ENCODE results near the gene IRGQ. TPM values are rescaled to one million over a fixed set of nuclear protein-coding genes. Genes with fewer than 3 reads are reported as not detected.
"Not testable (repeated sequence)": the region's sequence is repeated elsewhere in the genome, so short reads cannot be mapped to it uniquely, and the experiment has no call there.

The IRGQ gene
- total RNA-seq, 1 donor from 2014 or later: 34.9 TPM

GRCh38 chr19:43591904-43592772 is 3.8 kb downstream of the IRGQ start:
- Mint-ChIP-seq H3K36me3 (ENCODE audit: low read depth) (peaks cover 27% of the 10 kb centered on the region), H3K4me1 (ENCODE audit: low read depth) (peaks cover 41% of the 10 kb centered on the region), H3K27me3 (ENCODE audit: insufficient read depth) (no peaks in the 10 kb centered on the region), H3K4me3 (no peak overlapping the region), H3K9me3 (no peaks in the 10 kb centered on the region), H3K27ac (no peak overlapping the region)
- intact Hi-C loops (cut with micrococcal nuclease): no loop called here
- no peak for DNase-seq (ENCODE audit: low spot score)

GRCh38 chr19:43589678-43590077 is 6.3 kb downstream of the IRGQ start:
- no peaks in the 10 kb centered on the region for H3K27me3 Mint-ChIP-seq (ENCODE audit: insufficient read depth)
- intact Hi-C loops (cut with micrococcal nuclease): no loop called here
- peaks cover 35% of the 10 kb centered on the region for H3K4me1 Mint-ChIP-seq (ENCODE audit: low read depth)
- DNase-seq (ENCODE audit: low spot score): no peak
- H3K4me3 Mint-ChIP-seq: no peak overlapping the region
- H3K27ac Mint-ChIP-seq: peak overlapping the region; percentile 65
- H3K9me3 Mint-ChIP-seq: no peaks in the 10 kb centered on the region
- peaks cover 34% of the 10 kb centered on the region for H3K36me3 Mint-ChIP-seq (ENCODE audit: low read depth)

- H3K4me3 Mint-ChIP-seq: no peak overlapping the region
- H3K4me1 Mint-ChIP-seq (ENCODE audit: low read depth): peaks cover 39% of the 10 kb centered on the region
- no peaks in the 10 kb centered on the region for H3K27me3 Mint-ChIP-seq (ENCODE audit: insufficient read depth)
- peaks cover 34% of the 10 kb centered on the region for H3K36me3 Mint-ChIP-seq (ENCODE audit: low read depth)
- intact Hi-C loops (cut with micrococcal nuclease): no loop called here
- H3K9me3 Mint-ChIP-seq: no peaks in the 10 kb centered on the region
- no peak for DNase-seq (ENCODE audit: low spot score)
- H3K27ac Mint-ChIP-seq: no peak overlapping the region
Measured at GRCh38 chr19:43589277-43589676, 6.7 kb downstream of the IRGQ start.

- peaks cover 24% of the 10 kb centered on the region for H3K36me3 Mint-ChIP-seq (ENCODE audit: low read depth)
Measured at GRCh38 chr19:43587029-43587428, 8.9 kb downstream of the IRGQ start.

GRCh38 chr19:43586346-43586745 is 9.6 kb downstream of the IRGQ start:
- Mint-ChIP-seq H3K27ac (no peak overlapping the region), H3K36me3 (ENCODE audit: low read depth) (peaks cover 24% of the 10 kb centered on the region), H3K4me3 (no peak overlapping the region)

More at GRCh38 chr19:43587029-43587428, 8.9 kb downstream of the IRGQ start:
- H3K4me3 Mint-ChIP-seq; H3K27ac Mint-ChIP-seq; H3K9me3 Mint-ChIP-seq; DNase-seq (ENCODE audit: low spot score); intact Hi-C loops (cut with micrococcal nuclease); H3K27me3 Mint-ChIP-seq (ENCODE audit: insufficient read depth): not testable (repeated sequence)
- H3K4me1 Mint-ChIP-seq (ENCODE audit: low read depth): peaks cover 31% of the 10 kb centered on the region

GRCh38 chr19:43584484-43584883 is 11.4 kb downstream of the IRGQ start:
- Mint-ChIP-seq H3K9me3 (no peaks in the 10 kb centered on the region), H3K4me3 (no peak overlapping the region), H3K4me1 (ENCODE audit: low read depth) (peaks cover 28% of the 10 kb centered on the region), H3K27me3 (ENCODE audit: insufficient read depth) (no peaks in the 10 kb centered on the region), H3K36me3 (ENCODE audit: low read depth) (peaks cover 17% of the 10 kb centered on the region), H3K27ac (peak overlapping the region; percentile 63)
- DNase-seq (ENCODE audit: low spot score): no peak
- intact Hi-C loops (cut with micrococcal nuclease): no loop called here

More at GRCh38 chr19:43586346-43586745, 9.6 kb downstream of the IRGQ start:
- peaks cover 31% of the 10 kb centered on the region for H3K4me1 Mint-ChIP-seq (ENCODE audit: low read depth)
- H3K9me3 Mint-ChIP-seq: no peaks in the 10 kb centered on the region
- no peaks in the 10 kb centered on the region for H3K27me3 Mint-ChIP-seq (ENCODE audit: insufficient read depth)
- DNase-seq (ENCODE audit: low spot score): no peak
- intact Hi-C loops (cut with micrococcal nuclease): no loop called here

- no peak for DNase-seq (ENCODE audit: low spot score)
- intact Hi-C loops (cut with micrococcal nuclease): no loop called here
- H3K27me3 Mint-ChIP-seq (ENCODE audit: insufficient read depth): no peaks in the 10 kb centered on the region
- no peaks in the 10 kb centered on the region for H3K9me3 Mint-ChIP-seq
- no peak overlapping the region for H3K27ac Mint-ChIP-seq
- no peak overlapping the region for H3K4me3 Mint-ChIP-seq
- H3K4me1 Mint-ChIP-seq (ENCODE audit: low read depth): peaks cover 23% of the 10 kb centered on the region
- H3K36me3 Mint-ChIP-seq (ENCODE audit: low read depth): peaks cover 12% of the 10 kb centered on the region
Measured at GRCh38 chr19:43582495-43582894, 13.4 kb downstream of the IRGQ start.

- peak overlapping the region; percentile 51 for H3K4me3 Mint-ChIP-seq
- no peak overlapping the region for H3K27ac Mint-ChIP-seq
- peaks cover 12% of the 10 kb centered on the region for H3K36me3 Mint-ChIP-seq (ENCODE audit: low read depth)
- H3K4me1 Mint-ChIP-seq (ENCODE audit: low read depth): peaks cover 24% of the 10 kb centered on the region
- no peaks in the 10 kb centered on the region for H3K9me3 Mint-ChIP-seq
- DNase-seq (ENCODE audit: low spot score): no peak
- intact Hi-C loops (cut with micrococcal nuclease): no loop called here
- H3K27me3 Mint-ChIP-seq (ENCODE audit: insufficient read depth): peaks cover 3% of the 10 kb centered on the region
Measured at GRCh38 chr19:43581467-43581866, 14.5 kb downstream of the IRGQ start.

- H3K36me3 Mint-ChIP-seq (ENCODE audit: low read depth): peaks cover 2% of the 10 kb centered on the region
- H3K4me3 Mint-ChIP-seq: peak overlapping the region; percentile 90
- no peaks in the 10 kb centered on the region for H3K9me3 Mint-ChIP-seq
- H3K27me3 Mint-ChIP-seq (ENCODE audit: insufficient read depth): peaks cover 3% of the 10 kb centered on the region
- H3K27ac Mint-ChIP-seq: no peak overlapping the region
- intact Hi-C loops (cut with micrococcal nuclease): no loop called here
- peaks cover 25% of the 10 kb centered on the region for H3K4me1 Mint-ChIP-seq (ENCODE audit: low read depth)
- no peak for DNase-seq (ENCODE audit: low spot score)
Measured at GRCh38 chr19:43578787-43579186, 17.1 kb downstream of the IRGQ start.

- Mint-ChIP-seq H3K4me1 (ENCODE audit: low read depth) (peaks cover 25% of the 10 kb centered on the region), H3K27ac (peak overlapping the region; percentile 74), H3K9me3 (no peaks in the 10 kb centered on the region), H3K4me3 (peak overlapping the region; percentile 67), H3K27me3 (ENCODE audit: insufficient read depth) (peaks cover 3% of the 10 kb centered on the region), H3K36me3 (ENCODE audit: low read depth) (peaks cover 7% of the 10 kb centered on the region)
- no peak for DNase-seq (ENCODE audit: low spot score)
- intact Hi-C loops (cut with micrococcal nuclease): loop anchor here (1.0 kb wide), 6 partner anchors 14 to 113 kb away; partner anchors contain the start of genes IRGQ, ZNF428 and ZNF576
Measured at GRCh38 chr19:43575955-43576878, 19.7 kb downstream of the IRGQ start.

GRCh38 chr19:43575156-43575950 is 20.6 kb downstream of the IRGQ start, which contains the start of the genes PINLYP and XRCC1:
TSS of gene PINLYP (plus strand) at chr19:43575801. CDS start at chr19:43577192, 1,391 bp downstream.
TSS of gene XRCC1 (minus strand) at chr19:43575527. CDS start at chr19:43575458, 69 bp downstream.
- Mint-ChIP-seq H3K4me3 (peak within 1 kb of the TSS; percentile 96), H3K4me1 (ENCODE audit: low read depth) (peaks cover 25% of the 10 kb centered on the region), H3K36me3 (ENCODE audit: low read depth) (peaks cover 7% of the 10 kb centered on the region), H3K27me3 (ENCODE audit: insufficient read depth) (peaks cover 3% of the 10 kb centered on the region), H3K27ac (peak within 1 kb of the TSS; percentile 91), H3K9me3 (no peaks in the 10 kb centered on the region)
- DNase-seq (ENCODE audit: low spot score): peak; percentile 95
- intact Hi-C loops (cut with micrococcal nuclease): loop anchor here (1.0 kb wide), 6 partner anchors 13 to 112 kb away; partner anchors contain the start of genes IRGQ, ZNF428 and ZNF576
